ENCODE data around the gene TRMT1. TPM values are rescaled to one million over a fixed set of nuclear protein-coding genes. Genes with fewer than 3 reads are reported as not detected.

TRMT1 gene
- total and polyA plus RNA-seq, 2 experiments from 2014 or later, result 88.6 to 90.1 TPM

- Mint-ChIP-seq H3K27me3 (ENCODE audit: insufficient read depth, low read depth, poor library complexity) (peaks cover 44% of the 10 kb centered on the region), H3K27ac (no peak overlapping the region)
These were observed 30.2 kb downstream of the TRMT1 start for GRCh38 chr19:13086341-13086740.

GRCh38 chr19:13085666-13086065 lies 30.9 kb downstream of the TRMT1 start:
- H4K20me1 ChIP-seq (replicated peaks; ENCODE audit: insufficient read depth), result no peaks in the 10 kb centered on the region
- ATAC-seq (no peak), DNase-seq (ENCODE audit: low spot score) (no peak)
- H3K4me1 ChIP-seq (ENCODE audit: insufficient read depth), result peaks cover 8% of the 10 kb centered on the region; the same call in 1 of the 2 replicates
- H3K4me3 ChIP-seq, result no peak overlapping the region
- Mint-ChIP-seq H3K4me3 (no peak overlapping the region), H3K27ac (no peak overlapping the region), H3K27me3 (ENCODE audit: insufficient read depth, low read depth, poor library complexity) (peaks cover 39% of the 10 kb centered on the region), H3K9me3 (no peaks in the 10 kb centered on the region; the same call in 2 of the 3 replicates), H3K36me3 (ENCODE audit: low read depth) (no peaks in the 10 kb centered on the region), H3K4me1 (peaks cover 28% of the 10 kb centered on the region)
- H3K9me2 ChIP-seq (ENCODE audit: insufficient read depth), result no peaks in the 10 kb centered on the region
- H3K79me2 ChIP-seq (replicated peaks; ENCODE audit: insufficient read depth), result no peaks in the 10 kb centered on the region
- H3F3A ChIP-seq (replicated peaks; ENCODE audit: low read depth), result 0 out of 2 replicates have a peak, but pooled peaks cover 11% of the 10 kb centered on the region
- H3K27ac ChIP-seq (ENCODE audit: low read depth), result no peak overlapping the region
- H2AFZ ChIP-seq, result no peak overlapping the region
- no peaks in the 10 kb centered on the region for H3K27me3 ChIP-seq (ENCODE audit: insufficient read depth)
- no peaks in the 10 kb centered on the region for H3K36me3 ChIP-seq (ENCODE audit: insufficient read depth)
- no peak for TF ChIP-seq REST (IDR thresholded peaks at IDR 0.05; ENCODE audit: unreplicated experiment)
- no peak for TF ChIP-seq CREB1 (CRISPR knock-in tag; IDR thresholded peaks at IDR 0.05; ENCODE audit: low read depth)
- TF ChIP-seq NANOG (IDR thresholded peaks at IDR 0.05; ENCODE audit: borderline replicate concordance), result no peak
- TF ChIP-seq ZNF331 (CRISPR knock-in tag; IDR thresholded peaks at IDR 0.05; ENCODE audit: low read depth), result no peak
- no peak for TF ChIP-seq CTCF (conservative IDR thresholded peaks at IDR 0.05; ENCODE audit: low read depth in 2 of 2)
- H3K4me2 ChIP-seq, result no peak overlapping the region

More at GRCh38 chr19:13086341-13086740, 30.2 kb downstream of the TRMT1 start:
- no peak for DNase-seq (ENCODE audit: low spot score)
- Histone ChIP-seq H4K20me1 (replicated peaks; ENCODE audit: insufficient read depth) (no peaks in the 10 kb centered on the region), H3K4me1 (ENCODE audit: insufficient read depth) (peaks cover 15% of the 10 kb centered on the region), H3K27ac (ENCODE audit: low read depth) (no peak overlapping the region), H3K4me2 (no peak overlapping the region), H3F3A (replicated peaks; ENCODE audit: low read depth) (0 out of 2 replicates have a peak, but pooled peaks cover 11% of the 10 kb centered on the region), H3K4me3 (no peak overlapping the region), H3K9me2 (ENCODE audit: insufficient read depth) (no peaks in the 10 kb centered on the region), H3K79me2 (replicated peaks; ENCODE audit: insufficient read depth) (no peaks in the 10 kb centered on the region), H3K36me3 (ENCODE audit: insufficient read depth) (no peaks in the 10 kb centered on the region), H3K27me3 (ENCODE audit: insufficient read depth) (no peaks in the 10 kb centered on the region; the same call in 1 of the 2 replicates), H2AFZ (no peak overlapping the region)
- no peaks in the 10 kb centered on the region for H3K36me3 Mint-ChIP-seq (ENCODE audit: low read depth)
- ATAC-seq, result no peak
- TF ChIP-seq NANOG (IDR thresholded peaks at IDR 0.05; ENCODE audit: borderline replicate concordance) (no peak), ZNF331 (CRISPR knock-in tag; IDR thresholded peaks at IDR 0.05; ENCODE audit: low read depth) (no peak), POLR2AphosphoS5 (IDR thresholded peaks at IDR 0.05; ENCODE audit: low read depth) (no peak)
- H3K4me1 Mint-ChIP-seq, result peaks cover 31% of the 10 kb centered on the region
- H3K4me3 Mint-ChIP-seq, result no peak overlapping the region
- no peaks in the 10 kb centered on the region; the same call in 2 of the 3 replicates for H3K9me3 Mint-ChIP-seq

All from GM23338 (cell line).